Left ventricle myocardium inferior (tissue), 1 donor: ENCODE measurements around the gene TSSC4. TPM values are rescaled to one million over a fixed set of nuclear protein-coding genes. Genes with fewer than 3 reads are reported as not detected.

Experiments
- DNase-seq: peaks from one replicate; pipeline ENCODE4 v3.0.0-alpha.2; 2020
- H3K27ac ChIP-seq: fragments of 200-600 bp; replicated peaks from 2 replicates; pipeline ENCODE4 v1.8.0; 2021
- H3K27me3 ChIP-seq: fragments of 200-600 bp; 2 replicates; pipeline ENCODE4 v1.8.0; 2021; ENCODE audit warnings: low read depth
- H3K36me3 ChIP-seq: fragments of 200-600 bp; 2 replicates; pipeline ENCODE4 v1.8.0; 2021
- H3K4me1 ChIP-seq: fragments of 200-600 bp; 2 replicates; pipeline ENCODE4 v1.8.0; 2021
- H3K4me3 ChIP-seq: fragments of 200-600 bp; 2 replicates; pipeline ENCODE4 v1.8.0; 2021; ENCODE audit warnings: mild to moderate bottlenecking, moderate library complexity
- H3K9me3 ChIP-seq: fragments of 200-600 bp; replicated peaks from 2 replicates; pipeline ENCODE4 v1.8.0; 2021
- intact Hi-C: fragments of 100-400 bp; cut with micrococcal nuclease; formaldehyde crosslinking; loops from one replicate; pipeline ENCODE4 v1.11.0; 2022
- total RNA-seq: library from RNA; stranded (reverse); fragmentation: NEBNext Ultra II Directional; extraction: Animal tissue kit (Norgen Biotek cat#: 25700); gene quantifications from one replicate; pipeline ENCODE4 v1.2.1, GENCODE V29; 2021
- TF ChIP-seq, protein P1 (sequence below): fragments of 200-600 bp; IDR thresholded peaks from 2 replicates; pipeline ENCODE4 v1.8.0; 2021; ENCODE audit warnings: antibody characterized with exemption, mild to moderate bottlenecking, borderline replicate concordance
- donor health status: DM: no; HTN: yes; CAD: no; lungs with severe emphysema.

TSSC4 gene
- total RNA-seq, 1 donor from 2014 or later: 31.7 TPM

DNA sequence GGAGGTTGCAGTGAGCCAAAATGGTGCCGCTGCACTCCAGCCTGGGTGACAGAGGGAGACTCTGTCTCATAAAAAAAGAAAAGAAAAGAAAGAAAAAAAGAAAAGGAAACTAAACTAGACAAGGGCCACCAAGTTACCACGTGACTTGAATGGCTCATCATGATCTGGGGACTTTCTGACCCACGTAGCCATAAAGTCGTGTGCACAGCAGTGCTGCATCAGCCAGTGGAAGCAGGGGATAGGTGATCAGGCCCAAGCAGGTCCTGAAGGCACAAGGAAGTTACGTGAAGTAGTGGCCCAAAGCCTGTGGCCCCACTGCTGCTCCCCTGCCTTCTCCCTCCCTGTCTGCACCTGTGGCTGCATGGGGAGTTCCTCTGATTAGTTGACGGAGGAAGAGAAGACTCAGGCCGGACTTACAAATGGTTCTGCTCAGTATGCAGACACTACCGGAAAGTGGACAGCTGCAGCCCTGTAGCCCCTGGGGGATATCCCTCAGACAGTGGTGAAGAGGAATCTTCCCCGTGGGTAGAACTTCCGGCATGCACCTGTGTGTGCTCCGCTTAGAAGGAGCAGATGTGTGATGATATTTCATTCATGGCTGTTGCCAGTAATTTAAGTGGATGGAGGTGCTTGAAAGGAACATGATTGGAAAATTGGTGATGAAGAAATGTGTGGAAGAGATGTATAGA lies 41.7 kb upstream of the TSSC4 start:
- Histone ChIP-seq H3K27me3 (no peaks in the 10 kb centered on the region), H3K9me3 (no peaks in the 10 kb centered on the region), H3K27ac (no peak overlapping the region), H3K36me3 (no peaks in the 10 kb centered on the region), H3K4me3 (no peak overlapping the region), H3K4me1 (peaks cover 6% of the 10 kb centered on the region)
- intact Hi-C loops: no loop called here
- TF ChIP-seq, protein P1, sequence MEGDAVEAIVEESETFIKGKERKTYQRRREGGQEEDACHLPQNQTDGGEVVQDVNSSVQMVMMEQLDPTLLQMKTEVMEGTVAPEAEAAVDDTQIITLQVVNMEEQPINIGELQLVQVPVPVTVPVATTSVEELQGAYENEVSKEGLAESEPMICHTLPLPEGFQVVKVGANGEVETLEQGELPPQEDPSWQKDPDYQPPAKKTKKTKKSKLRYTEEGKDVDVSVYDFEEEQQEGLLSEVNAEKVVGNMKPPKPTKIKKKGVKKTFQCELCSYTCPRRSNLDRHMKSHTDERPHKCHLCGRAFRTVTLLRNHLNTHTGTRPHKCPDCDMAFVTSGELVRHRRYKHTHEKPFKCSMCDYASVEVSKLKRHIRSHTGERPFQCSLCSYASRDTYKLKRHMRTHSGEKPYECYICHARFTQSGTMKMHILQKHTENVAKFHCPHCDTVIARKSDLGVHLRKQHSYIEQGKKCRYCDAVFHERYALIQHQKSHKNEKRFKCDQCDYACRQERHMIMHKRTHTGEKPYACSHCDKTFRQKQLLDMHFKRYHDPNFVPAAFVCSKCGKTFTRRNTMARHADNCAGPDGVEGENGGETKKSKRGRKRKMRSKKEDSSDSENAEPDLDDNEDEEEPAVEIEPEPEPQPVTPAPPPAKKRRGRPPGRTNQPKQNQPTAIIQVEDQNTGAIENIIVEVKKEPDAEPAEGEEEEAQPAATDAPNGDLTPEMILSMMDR: no peak
- no peak for DNase-seq

DNA sequence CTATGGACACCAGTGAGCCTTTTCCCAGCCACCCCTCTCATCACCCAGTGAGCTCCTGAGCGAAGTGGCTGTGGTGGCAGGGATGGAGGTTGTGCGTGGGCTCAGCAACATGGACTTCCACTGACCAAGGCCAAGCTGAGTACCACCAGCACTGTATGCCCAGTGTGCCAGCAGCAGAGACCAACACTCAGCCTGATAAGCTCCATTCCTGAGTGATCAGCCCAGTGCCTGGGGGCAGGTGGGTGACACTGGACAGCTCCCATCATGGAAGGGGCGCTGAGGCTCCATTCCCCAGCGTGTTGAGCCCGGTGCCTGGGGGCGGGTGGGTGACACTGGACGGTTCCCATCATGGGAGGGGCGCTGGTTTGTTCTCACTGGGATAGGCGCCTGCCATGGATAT lies 41.0 kb upstream of the TSSC4 start:
- no peak for DNase-seq
- Histone ChIP-seq H3K27me3 (no peaks in the 10 kb centered on the region), H3K36me3 (no peaks in the 10 kb centered on the region), H3K4me1 (peaks cover 6% of the 10 kb centered on the region), H3K27ac (no peak overlapping the region), H3K4me3 (no peak overlapping the region), H3K9me3 (no peaks in the 10 kb centered on the region)
- TF ChIP-seq, protein P1: no peak
- intact Hi-C loops: no loop called here

DNA sequence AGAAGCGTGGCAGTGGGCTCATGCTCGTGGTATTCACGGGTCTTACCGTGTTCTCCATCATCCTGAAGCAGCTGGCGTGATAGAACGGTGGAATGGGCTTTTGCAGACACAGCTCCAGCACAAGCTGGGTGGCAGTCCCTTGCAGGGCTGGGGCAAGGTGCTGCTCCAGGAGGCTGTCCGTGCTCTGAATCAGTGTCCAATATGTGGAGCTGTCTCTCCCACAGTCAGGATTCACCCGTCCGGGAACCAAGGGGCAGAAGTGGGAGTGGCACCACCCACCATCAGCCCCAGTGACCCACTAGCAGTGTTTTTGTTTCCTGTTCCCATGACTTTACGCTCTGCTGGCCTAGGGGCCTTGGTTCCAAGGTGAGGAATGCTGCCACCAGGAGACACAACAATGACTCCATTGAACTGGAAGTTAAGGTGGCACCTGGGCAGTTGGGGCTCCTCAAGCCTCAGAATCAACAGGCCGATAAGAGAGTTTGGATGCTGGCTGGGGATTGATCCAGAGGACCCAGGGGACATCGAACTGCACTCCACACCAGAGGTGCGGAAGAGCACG lies 40.4 kb upstream of the TSSC4 start:
- Histone ChIP-seq H3K27ac (no peak overlapping the region), H3K36me3 (no peaks in the 10 kb centered on the region), H3K4me3 (no peak overlapping the region), H3K9me3 (no peaks in the 10 kb centered on the region), H3K27me3 (no peaks in the 10 kb centered on the region), H3K4me1 (peaks cover 6% of the 10 kb centered on the region)
- intact Hi-C loops: no loop called here
- TF ChIP-seq, protein P1: no peak
- no peak for DNase-seq

DNA sequence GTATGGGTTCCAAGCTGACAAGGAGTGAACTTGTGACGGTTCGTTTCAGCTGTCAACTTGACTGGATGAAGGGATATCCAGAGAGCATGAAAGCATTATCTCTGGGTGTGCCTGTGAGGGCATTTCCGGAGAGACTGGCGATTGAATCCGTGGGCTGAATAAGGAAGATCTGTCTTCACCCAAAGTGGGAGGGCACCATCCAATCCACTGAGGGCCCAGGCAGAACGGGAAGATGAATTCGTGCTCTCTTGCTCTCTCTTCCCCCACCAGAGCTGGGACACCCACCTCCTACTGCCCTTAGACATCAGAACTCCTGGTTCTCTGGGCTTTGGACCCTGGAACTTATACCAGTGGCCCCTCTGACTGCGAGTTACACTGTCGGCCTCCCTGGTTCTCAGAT lies 39.0 kb upstream of the TSSC4 start:
- H3K27ac ChIP-seq: no peak overlapping the region
- no peaks in the 10 kb centered on the region for H3K36me3 ChIP-seq
- no peak overlapping the region for H3K4me3 ChIP-seq
- H3K9me3 ChIP-seq: no peaks in the 10 kb centered on the region
- TF ChIP-seq, protein P1: no peak
- no peak for DNase-seq
- no peaks in the 10 kb centered on the region for H3K27me3 ChIP-seq
- intact Hi-C loops: no loop called here
- H3K4me1 ChIP-seq: peaks cover 14% of the 10 kb centered on the region

DNA sequence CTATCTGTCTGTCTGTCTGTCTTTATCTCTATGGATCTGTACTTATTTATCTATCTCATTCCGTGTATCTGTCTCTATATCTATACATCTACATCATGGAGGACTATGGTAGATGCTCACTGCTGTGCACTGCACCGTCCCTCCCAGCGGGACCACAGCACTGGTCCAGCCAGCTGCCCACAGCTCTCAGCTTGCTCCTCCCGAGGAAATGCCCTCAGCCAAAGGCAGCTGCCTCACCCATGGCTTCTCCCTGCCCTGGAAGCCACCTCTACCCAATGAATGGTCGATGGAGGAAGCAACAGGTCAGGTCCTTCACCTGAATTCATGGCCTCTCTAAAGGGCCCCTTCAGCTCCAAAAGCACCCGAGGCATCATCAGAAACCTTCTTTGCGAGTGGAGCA lies 38.1 kb upstream of the TSSC4 start:
- no peak overlapping the region for H3K4me3 ChIP-seq
- TF ChIP-seq, protein P1: no peak
- no peaks in the 10 kb centered on the region for H3K9me3 ChIP-seq
- H3K27me3 ChIP-seq: no peaks in the 10 kb centered on the region
- peaks cover 22% of the 10 kb centered on the region for H3K4me1 ChIP-seq
- H3K27ac ChIP-seq: no peak overlapping the region
- intact Hi-C loops: no loop called here
- H3K36me3 ChIP-seq: no peaks in the 10 kb centered on the region
- DNase-seq: no peak
